Liver (tissue), 9 donors: ENCODE results near the gene SIK3. TPM values are rescaled to one million over a fixed set of nuclear protein-coding genes. Genes with fewer than 3 reads are reported as not detected.
A peak's percentile ranks its signal among the peaks of the same experiment; 100 is the strongest.

ENCODE experiments used
- DNase-seq: peaks from one replicate; pipeline ENCODE4 v3.0.0-alpha.2; 2017; ENCODE audit warnings: low spot score
- H3K27ac ChIP-seq, 2 donors: one replicate each; pipeline ENCODE4 v1.7.0; 2013; ENCODE audit warnings: inconsistent platforms in 2 of 2, low read length in 2 of 2, control low read depth in 1 of 2, low read depth in 1 of 2, mild to moderate bottlenecking in 1 of 2
- H3K27me3 ChIP-seq, 4 donors: one replicate each; pipeline versions ENCODE4 v1.6.1 to v1.7.0; 2013; ENCODE audit warnings: low read length in 3 of 4, inconsistent platforms in 1 of 4, mild to moderate bottlenecking in 1 of 4, moderate library complexity in 1 of 4; ENCODE audit not compliant: control insufficient read depth in 4 of 4, insufficient read depth in 4 of 4
- H3K36me3 ChIP-seq, 4 donors: one replicate each; pipeline versions ENCODE4 v1.6.1 to v1.7.0; 2013; ENCODE audit warnings: low read length in 3 of 4, mild to moderate bottlenecking in 3 of 4, low read depth in 1 of 4, moderate library complexity in 1 of 4; ENCODE audit not compliant: control insufficient read depth in 4 of 4, insufficient read depth in 3 of 4
- H3K4me1 ChIP-seq, 4 donors: one replicate each; pipeline versions ENCODE4 v1.6.1 to v1.7.0; 2013; ENCODE audit warnings: low read length in 3 of 4, mild to moderate bottlenecking in 3 of 4, moderate library complexity in 1 of 4; ENCODE audit not compliant: control insufficient read depth in 4 of 4, insufficient read depth in 4 of 4
- H3K4me3 ChIP-seq, 3 donors: one replicate each; pipeline versions ENCODE4 v1.6.1 to v1.7.0; 2013; ENCODE audit warnings: low read length in 3 of 3, control low read depth in 1 of 3, low read depth in 1 of 3, mild to moderate bottlenecking in 1 of 3
- H3K9ac ChIP-seq, 2 donors: one replicate each; pipeline ENCODE4 v1.7.0; 2013; ENCODE audit warnings: low read length in 2 of 2, mild to moderate bottlenecking in 2 of 2, moderate library complexity in 2 of 2, control low read depth in 1 of 2, low read depth in 1 of 2
- H3K9me3 ChIP-seq, 4 donors: one replicate each; pipeline versions ENCODE4 v1.6.1 to v1.7.0; 2013; ENCODE audit warnings: low read length in 3 of 4; ENCODE audit not compliant: control insufficient read depth in 4 of 4
- ATF3 ChIP-seq: IDR thresholded peaks from 2 replicates; pipeline ENCODE4 v1.6.1; 2016; ENCODE audit warnings: antibody characterized with exemption
- EGR1 ChIP-seq, 2 donors: IDR thresholded peaks; 2 replicates each; pipeline ENCODE4 v1.6.1; 2016 to 2018; ENCODE audit warnings: antibody characterized with exemption in 2 of 2, low read depth in 2 of 2
- FOXA1 ChIP-seq: IDR thresholded peaks from 2 replicates; pipeline ENCODE4 v1.6.1; 2016; ENCODE audit warnings: antibody characterized with exemption
- HNF4A ChIP-seq, 2 donors: conservative IDR thresholded peaks; 2 replicates each; pipeline ENCODE4 v1.6.1; 2016; ENCODE audit warnings: antibody characterized with exemption in 2 of 2, mild to moderate bottlenecking in 2 of 2
- HNF4G ChIP-seq: IDR thresholded peaks from 2 replicates; pipeline ENCODE4 v1.6.1; 2016; ENCODE audit warnings: antibody characterized with exemption
- MAX ChIP-seq: IDR thresholded peaks from 2 replicates; pipeline ENCODE4 v1.6.1; 2016; ENCODE audit warnings: antibody characterized with exemption
- NR2F2 ChIP-seq: IDR thresholded peaks from 2 replicates; pipeline ENCODE4 v1.6.1; 2016; ENCODE audit warnings: antibody characterized with exemption
- RAD21 ChIP-seq, 2 donors: IDR thresholded peaks; 2 replicates each; pipeline ENCODE4 v1.6.1; 2016; ENCODE audit warnings: antibody characterized with exemption in 2 of 2, mild to moderate bottlenecking in 2 of 2
- REST ChIP-seq: IDR thresholded peaks from 2 replicates; pipeline ENCODE4 v1.6.1; 2016; ENCODE audit warnings: antibody characterized with exemption, mild to moderate bottlenecking
- RXRA ChIP-seq, 2 donors: IDR thresholded peaks; 2 replicates each; pipeline ENCODE4 v1.6.1; 2017 to 2018; ENCODE audit warnings: antibody characterized with exemption in 2 of 2, mild to moderate bottlenecking in 1 of 2
- SP1 ChIP-seq: IDR thresholded peaks from 2 replicates; pipeline ENCODE4 v1.6.1; 2018; ENCODE audit warnings: antibody characterized with exemption, mild to moderate bottlenecking
- TAF1 ChIP-seq: conservative IDR thresholded peaks from 2 replicates; pipeline ENCODE4 v1.6.1; 2016; ENCODE audit warnings: antibody characterized with exemption, mild to moderate bottlenecking
- YY1 ChIP-seq: IDR thresholded peaks from 2 replicates; pipeline ENCODE4 v1.6.1; 2016; ENCODE audit warnings: antibody characterized with exemption, mild to moderate bottlenecking
- WGBS: extraction: QIAGEN DNeasy Blood & Tissue Kit; methylation state at CpG from one replicate; pipeline ENCODE4 v1.1.7; 2013; 5-methylcytosine and 5-hydroxymethylcytosine counted together
- polyA plus RNA-seq, 2 donors: library from polyadenylated mRNA; stranded (reverse) in 1 of 2; unstranded in 1 of 2; fragments of 200-250 nt in 1 of 2; fragments of >200 nt in 1 of 2; fragmentation: Nextera tagmentation in 1 of 2; extraction: Ambion mirVana in 1 of 2; gene quantifications; one replicate each; pipeline versions ENCODE4 v1.2.1 to v1.2.3, GENCODE V29; 2013 to 2015
- total RNA-seq, 2 donors: library from RNA; depleted of rRNA; stranded (reverse); fragments of >200 nt; gene quantifications; one replicate each; pipeline ENCODE4 v1.2.3, GENCODE V29; 2014
- TF ChIP-seq, protein P1 (sequence below): IDR thresholded peaks from 2 replicates; pipeline ENCODE4 v1.6.1; 2016; ENCODE audit warnings: antibody characterized with exemption
- TF ChIP-seq, protein P2 (sequence below): fragments of 150-350 bp; IDR thresholded peaks from 2 replicates; pipeline ENCODE4 v1.5.1; 2017; ENCODE audit warnings: improper control_type of control experiment, low read depth, low read length; ENCODE audit not compliant: missing input control
- donor health status: healthy.
- donor health status: healthy.
- donor health status: healthy.
- donor health status: healthy.
- donor health status: healthy.

Gene SIK3
- total and polyA plus RNA-seq, 4 donors: 6.9 to 52.4 (median 14.4) TPM

DNA sequence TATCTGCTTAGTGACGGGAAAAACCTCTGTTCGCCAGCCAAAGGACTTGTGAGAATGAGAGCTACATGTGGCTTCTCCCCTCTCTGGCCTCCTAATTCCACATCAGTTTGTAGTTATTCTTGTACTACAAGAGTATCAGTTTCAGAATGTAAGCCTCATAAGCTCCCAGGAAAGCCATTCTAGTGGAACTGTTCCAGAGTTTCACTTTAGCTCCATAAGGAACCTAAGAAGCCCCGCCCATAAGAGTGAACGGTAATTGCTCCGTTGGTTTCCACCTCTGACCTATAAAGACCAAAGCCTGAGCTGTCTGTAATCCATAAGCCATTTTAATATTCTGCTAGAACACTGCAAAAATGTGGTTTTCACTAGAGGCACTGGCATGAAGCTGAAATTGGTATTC, 53.0 kb downstream of the SIK3 start:
- no peaks in the 10 kb centered on the region for H3K36me3 ChIP-seq
- peak overlapping the region in 1 of 2 donors; percentile 10 for H3K9ac ChIP-seq
- peak overlapping the region in 2 of 3 donors; percentile 5 to 29 for H3K4me3 ChIP-seq
- peaks cover 6 to 27% (median 25%) of the 10 kb centered on the region in 4 donors for H3K4me1 ChIP-seq
- H3K27ac ChIP-seq: peak overlapping the region; percentile 30 to 77
- H3K9me3 ChIP-seq: no peaks in the 10 kb centered on the region
- no peaks in the 10 kb centered on the region for H3K27me3 ChIP-seq
- 17% methylated on average over 5 of the region's 5 CpGs for WGBS
- DNase-seq: no peak
- TF ChIP-seq ATF3 (no peak), HNF4A (conservative IDR thresholded peaks at IDR 0.05) (no peak), NR2F2 (peak; percentile 11), REST (no peak), HNF4G (no peak), RAD21 (IDR thresholded peaks at IDR 0.05) (peak in 1 of 2 donors; percentile 22), FOXA1 (no peak), TAF1 (no peak), EGR1 (IDR thresholded peaks at IDR 0.05; ENCODE audit: low read depth in 2 of 2) (no peak), YY1 (peak; percentile 40), SP1 (no peak), RXRA (IDR thresholded peaks at IDR 0.05) (peak; percentile 35 to 40)
- TF ChIP-seq, protein P1, sequence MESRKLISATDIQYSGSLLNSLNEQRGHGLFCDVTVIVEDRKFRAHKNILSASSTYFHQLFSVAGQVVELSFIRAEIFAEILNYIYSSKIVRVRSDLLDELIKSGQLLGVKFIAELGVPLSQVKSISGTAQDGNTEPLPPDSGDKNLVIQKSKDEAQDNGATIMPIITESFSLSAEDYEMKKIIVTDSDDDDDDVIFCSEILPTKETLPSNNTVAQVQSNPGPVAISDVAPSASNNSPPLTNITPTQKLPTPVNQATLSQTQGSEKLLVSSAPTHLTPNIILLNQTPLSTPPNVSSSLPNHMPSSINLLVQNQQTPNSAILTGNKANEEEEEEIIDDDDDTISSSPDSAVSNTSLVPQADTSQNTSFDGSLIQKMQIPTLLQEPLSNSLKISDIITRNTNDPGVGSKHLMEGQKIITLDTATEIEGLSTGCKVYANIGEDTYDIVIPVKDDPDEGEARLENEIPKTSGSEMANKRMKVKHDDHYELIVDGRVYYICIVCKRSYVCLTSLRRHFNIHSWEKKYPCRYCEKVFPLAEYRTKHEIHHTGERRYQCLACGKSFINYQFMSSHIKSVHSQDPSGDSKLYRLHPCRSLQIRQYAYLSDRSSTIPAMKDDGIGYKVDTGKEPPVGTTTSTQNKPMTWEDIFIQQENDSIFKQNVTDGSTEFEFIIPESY: no peak

DNA sequence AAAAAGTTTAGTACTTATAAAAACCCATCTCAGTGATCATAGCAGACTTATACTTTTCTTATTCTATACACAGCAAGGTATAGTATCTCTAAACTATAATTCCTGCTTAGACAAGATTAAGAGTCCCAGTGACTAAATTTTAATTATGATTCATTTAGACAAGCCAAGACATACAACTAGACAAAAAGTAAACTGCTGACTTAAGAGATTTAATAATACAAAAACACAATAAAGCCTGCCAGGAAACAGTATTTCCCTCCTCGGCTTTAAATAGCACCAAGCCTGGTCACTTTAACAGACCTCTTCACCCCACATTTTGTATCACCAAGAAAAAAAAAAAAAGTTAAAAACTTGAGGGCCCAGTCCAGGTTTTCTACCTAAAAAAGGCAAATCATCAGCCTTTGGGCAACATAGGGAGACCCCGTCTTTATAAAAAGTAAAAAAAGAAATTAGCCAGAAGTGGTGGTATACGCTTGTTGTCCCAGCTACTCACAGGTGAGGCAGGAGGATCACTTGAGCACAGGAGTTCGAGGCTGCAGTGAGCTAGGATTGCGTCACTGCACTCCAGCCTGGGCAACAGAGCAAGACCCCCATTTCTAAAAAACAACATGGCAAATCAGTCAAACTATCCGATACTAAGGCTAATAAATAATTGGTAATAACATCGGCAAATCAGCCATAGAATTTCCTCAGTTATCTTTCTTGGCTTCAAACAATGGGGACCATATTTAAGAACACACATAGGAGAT, 53.8 kb downstream of the SIK3 start:
- H3K27me3 ChIP-seq: no peaks in the 10 kb centered on the region
- DNase-seq: no peak
- peak overlapping the region; percentile 30 to 77 for H3K27ac ChIP-seq
- TF ChIP-seq, protein P2, sequence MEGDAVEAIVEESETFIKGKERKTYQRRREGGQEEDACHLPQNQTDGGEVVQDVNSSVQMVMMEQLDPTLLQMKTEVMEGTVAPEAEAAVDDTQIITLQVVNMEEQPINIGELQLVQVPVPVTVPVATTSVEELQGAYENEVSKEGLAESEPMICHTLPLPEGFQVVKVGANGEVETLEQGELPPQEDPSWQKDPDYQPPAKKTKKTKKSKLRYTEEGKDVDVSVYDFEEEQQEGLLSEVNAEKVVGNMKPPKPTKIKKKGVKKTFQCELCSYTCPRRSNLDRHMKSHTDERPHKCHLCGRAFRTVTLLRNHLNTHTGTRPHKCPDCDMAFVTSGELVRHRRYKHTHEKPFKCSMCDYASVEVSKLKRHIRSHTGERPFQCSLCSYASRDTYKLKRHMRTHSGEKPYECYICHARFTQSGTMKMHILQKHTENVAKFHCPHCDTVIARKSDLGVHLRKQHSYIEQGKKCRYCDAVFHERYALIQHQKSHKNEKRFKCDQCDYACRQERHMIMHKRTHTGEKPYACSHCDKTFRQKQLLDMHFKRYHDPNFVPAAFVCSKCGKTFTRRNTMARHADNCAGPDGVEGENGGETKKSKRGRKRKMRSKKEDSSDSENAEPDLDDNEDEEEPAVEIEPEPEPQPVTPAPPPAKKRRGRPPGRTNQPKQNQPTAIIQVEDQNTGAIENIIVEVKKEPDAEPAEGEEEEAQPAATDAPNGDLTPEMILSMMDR: no peak
- TF ChIP-seq RXRA (IDR thresholded peaks at IDR 0.05) (no peak), RAD21 (IDR thresholded peaks at IDR 0.05) (no peak), MAX (no peak), NR2F2 (no peak)
- WGBS: 65% methylated on average over 7 of the region's 7 CpGs
- H3K9me3 ChIP-seq: no peaks in the 10 kb centered on the region
- no peak overlapping the region for H3K9ac ChIP-seq
- H3K4me3 ChIP-seq: no peak overlapping the region
- peaks cover 6 to 27% (median 25%) of the 10 kb centered on the region in 4 donors for H3K4me1 ChIP-seq
- no peaks in the 10 kb centered on the region for H3K36me3 ChIP-seq
